Activated CD8-positive, alpha-beta memory T cell treated with anti-CD3 and anti-CD28 coated beads, Interleukin-2, amount 50 U/mL, for 24 hours (primary cell): ENCODE data around the gene CHRNB2.
"Not testable (repeated sequence)": the region's sequence is repeated elsewhere in the genome, so short reads cannot be mapped to it uniquely, and the experiment has no call there.

Source experiments
- DNase-seq: peaks from one replicate; pipeline ENCODE4 v3.0.0-alpha.2; 2020; ENCODE audit errors: extremely low read depth

CHRNB2 gene

DNA sequence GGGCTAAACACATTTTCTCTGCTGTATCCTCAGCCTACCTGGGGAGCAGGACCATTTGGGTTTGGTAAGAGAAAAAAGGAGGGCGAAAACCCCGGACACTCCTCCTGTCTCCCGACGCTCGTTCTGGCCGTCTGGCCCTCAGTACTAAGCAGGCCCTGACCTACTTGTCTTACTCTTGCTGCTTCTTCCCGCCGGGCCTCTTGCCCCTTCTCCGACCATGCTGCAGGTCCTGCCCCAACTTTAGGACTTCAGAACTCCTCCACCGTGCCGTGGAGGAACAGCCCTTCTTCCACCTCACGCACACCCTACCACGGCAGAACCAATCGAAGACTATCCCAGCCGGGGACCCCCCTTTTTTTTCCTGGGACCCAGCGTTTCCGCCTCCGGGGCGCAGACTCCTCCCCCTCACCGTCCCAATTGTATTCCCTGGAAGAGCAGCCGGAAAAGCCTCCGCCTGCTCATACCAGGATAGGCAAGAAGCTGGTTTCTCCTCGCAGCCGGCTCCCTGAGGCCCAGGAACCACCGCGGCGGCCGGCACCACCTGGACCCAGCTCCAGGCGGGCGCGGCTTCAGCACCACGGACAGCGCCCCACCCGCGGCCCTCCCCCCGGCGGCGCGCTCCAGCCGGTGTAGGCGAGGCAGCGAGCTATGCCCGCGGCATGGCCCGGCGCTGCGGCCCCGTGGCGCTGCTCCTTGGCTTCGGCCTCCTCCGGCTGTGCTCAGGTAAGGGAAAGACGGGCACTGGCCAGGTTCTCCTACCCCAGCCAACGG lies at the start of gene CHRNB2:
Gene CHRNB2, plus strand, starts transcription at position 393 of the 771 bp plus-strand sequence. Its CDS starts 267 bp downstream, at position 660.
- DNase-seq: peak; percentile 32

DNA sequence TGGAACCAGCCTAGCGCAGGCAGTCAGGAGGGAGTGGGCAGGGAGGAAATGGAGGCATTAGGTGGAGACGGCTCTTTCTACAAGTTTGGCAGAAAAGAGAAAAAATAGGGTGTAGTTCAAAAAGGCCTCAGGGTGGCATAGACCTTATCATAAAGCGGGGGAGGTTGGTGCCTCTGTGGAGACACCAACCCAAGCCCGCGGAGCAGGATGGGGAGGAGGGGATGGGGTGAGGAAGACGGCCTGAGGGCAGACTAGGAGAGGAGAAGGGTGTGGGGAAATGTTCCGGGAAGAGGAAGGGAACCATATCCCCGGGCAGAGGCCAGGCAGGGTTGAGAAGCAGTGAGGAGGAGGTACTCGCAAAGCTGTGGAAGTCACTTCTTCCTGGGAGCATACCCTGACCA lies 48.0 kb upstream of the CHRNB2 start:
- DNase-seq: no peak

- DNase-seq: no peak
Measured at GRCh38 chr1:154520333-154520732, 47.2 kb upstream of the CHRNB2 start.

DNA sequence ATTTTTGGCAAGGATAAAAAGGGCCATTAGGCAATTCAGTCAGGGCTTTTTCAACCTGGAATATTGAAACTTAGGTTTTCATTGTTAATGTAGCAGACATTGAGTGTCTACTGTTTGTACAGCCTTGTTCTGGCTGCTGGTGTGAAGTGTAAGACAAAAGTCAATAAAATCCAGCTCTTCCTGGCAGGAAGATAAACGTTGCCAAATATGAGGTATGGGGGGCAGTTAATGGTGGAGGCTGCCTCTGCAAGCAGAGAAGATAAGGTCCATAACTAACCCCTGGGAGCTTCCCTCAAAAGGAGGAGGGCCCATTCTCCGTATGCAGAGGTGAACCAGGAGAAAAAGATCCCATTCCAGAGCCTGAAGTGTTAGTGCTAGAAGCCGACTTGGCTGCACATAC lies 45.9 kb upstream of the CHRNB2 start:
- no peak for DNase-seq

- no peak for DNase-seq
Measured at GRCh38 chr1:154524881-154525280, 42.7 kb upstream of the CHRNB2 start.

- no peak for DNase-seq
Measured at GRCh38 chr1:154527192-154527591, 40.4 kb upstream of the CHRNB2 start.

- no peak for DNase-seq
Measured at GRCh38 chr1:154529308-154529707, 38.3 kb upstream of the CHRNB2 start.

DNA sequence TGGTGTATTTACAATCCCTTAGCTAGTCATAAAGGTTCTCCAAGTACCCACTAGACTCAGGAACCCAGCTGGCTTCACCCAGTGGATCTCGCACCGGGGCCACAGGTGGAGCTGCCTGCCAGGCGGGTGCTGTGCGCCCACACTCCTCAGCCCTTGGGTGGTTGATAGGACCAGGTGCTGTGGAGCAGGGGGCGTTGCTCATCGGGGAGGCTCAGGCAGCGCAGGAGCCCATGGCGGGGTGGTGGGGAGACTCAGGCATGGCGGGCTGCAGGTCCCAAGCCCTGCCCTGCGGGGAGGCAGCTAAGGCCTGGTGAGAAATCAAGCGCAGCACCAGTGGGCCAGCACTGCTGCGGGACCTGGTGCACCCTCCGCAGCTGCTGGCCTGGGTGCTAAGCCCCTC lies 35.6 kb upstream of the CHRNB2 start:
- DNase-seq: not testable (repeated sequence)

GRCh38 chr1:154533952-154534844 lies 33.4 kb upstream of the CHRNB2 start:
- no peak for DNase-seq

- no peak for DNase-seq
Measured at GRCh38 chr1:154536570-154536969, 31.0 kb upstream of the CHRNB2 start.

DNA sequence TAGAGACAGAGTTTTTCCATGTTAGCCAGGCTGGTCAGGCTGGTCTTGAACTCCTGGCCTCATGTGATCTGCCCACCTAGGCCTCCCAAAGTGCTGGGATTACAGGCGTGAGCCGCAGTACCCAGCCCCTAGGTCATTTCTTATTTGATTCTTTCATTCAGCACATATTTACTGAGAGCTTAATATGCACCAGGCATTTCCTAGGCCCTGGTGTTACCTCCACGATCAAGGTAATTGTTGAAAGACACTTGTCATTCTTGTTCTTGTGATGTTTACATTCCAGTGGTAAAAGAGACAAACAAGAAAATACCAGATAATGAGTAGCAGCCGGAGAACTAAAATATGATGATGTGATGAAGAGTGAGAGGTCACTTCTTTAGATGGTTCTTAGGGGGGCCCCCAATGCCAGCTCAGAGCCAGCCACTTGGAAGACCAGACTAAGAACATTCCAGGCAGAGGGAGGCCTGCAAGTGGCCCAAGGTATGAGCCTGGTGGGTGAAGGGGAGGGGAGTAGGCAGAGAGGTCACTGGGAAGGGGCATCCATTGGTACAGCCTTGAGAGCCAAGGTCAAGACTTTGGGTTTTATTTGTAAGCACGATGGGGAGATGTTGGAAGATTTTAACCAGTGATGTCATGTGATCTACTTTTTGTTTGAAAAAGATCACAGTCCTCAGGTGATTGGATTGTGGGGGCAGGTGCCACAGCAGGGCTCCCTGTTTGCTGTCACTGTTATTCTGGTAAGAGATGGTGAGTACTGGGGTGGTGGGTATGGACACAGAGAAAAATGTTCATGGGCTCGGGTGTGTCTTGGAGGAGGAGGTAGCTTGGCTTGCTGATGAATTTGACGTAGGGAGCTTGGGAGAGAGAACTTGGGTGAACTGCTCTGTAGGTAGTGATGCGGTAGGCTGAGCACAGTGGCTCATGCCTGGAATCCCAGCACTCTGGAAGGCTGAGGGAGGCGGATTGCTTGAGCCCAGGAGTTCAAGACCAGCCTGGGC lies 27.8 kb upstream of the CHRNB2 start:
- no peak for DNase-seq

- no peak for DNase-seq
Measured at GRCh38 chr1:154541231-154541630, 26.3 kb upstream of the CHRNB2 start.

DNA sequence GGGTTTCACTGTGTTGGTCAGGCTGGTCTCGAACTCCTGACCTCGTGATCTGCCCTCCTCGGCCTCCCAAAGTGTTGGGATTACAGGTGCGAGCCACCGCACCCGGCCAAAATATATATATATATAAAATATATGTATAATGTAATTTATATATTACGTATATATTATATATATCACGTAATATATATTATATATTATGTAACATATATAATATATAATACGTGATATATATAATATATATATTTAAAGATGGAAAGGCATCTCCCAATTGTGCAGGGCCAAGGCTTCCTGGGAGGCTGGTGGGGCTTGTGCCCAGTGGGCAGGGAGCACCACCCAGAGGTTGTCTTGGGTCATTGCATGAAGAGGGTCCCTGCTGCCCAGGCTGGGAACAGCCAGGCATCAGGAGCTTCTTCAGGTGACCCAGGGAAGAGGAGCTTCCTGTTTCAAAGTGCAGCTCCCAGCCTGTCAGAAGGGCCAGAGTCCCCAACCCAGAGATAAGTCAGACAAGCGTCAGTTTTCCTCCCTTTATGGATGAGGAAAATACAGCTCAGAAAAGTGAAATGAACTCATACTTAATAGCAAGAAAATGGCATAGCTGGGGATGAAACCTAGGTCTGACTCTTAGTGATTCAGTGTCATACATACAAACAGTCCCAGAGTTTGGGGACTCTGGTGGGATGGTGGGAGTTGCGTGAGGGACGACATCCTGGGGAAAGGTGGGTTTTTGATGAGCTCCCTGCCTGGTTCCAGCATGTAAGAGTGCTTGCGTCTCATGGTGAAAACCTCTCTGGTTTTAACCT lies 21.1 kb upstream of the CHRNB2 start:
- no peak for DNase-seq

DNA sequence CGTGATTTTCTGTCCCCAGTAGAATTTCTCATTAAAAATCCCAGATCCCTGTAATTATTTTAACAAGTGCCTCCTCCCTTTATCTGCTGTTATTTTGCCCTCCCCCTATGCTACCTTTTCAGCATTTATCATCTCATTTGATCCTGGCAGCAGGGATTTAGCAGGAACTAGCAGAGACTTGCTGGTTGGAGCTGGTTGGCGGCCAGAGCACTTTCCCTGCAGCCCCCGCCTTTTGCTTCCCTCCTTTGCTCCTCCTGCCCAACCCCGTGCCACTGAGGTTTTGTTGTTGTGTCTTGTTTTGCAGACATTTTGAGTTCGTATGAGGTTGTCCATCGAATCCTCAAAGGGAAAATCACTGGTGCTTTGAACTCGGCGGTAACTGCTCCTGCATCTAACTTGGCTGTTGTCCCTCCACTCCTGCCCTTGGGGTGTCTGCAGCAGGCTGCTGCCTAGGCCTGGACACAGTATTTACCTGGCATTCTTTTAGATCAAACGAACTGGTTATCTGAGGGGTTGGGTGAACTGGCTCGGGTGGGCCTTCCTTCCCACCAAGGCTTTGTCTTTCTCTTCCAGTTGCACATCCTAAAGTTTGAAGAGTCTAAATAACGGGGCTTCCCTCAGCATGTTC lies 20.4 kb upstream of the CHRNB2 start:
- no peak for DNase-seq

GRCh38 chr1:154548028-154548427 lies 19.6 kb upstream of the CHRNB2 start:
- no peak for DNase-seq

DNA sequence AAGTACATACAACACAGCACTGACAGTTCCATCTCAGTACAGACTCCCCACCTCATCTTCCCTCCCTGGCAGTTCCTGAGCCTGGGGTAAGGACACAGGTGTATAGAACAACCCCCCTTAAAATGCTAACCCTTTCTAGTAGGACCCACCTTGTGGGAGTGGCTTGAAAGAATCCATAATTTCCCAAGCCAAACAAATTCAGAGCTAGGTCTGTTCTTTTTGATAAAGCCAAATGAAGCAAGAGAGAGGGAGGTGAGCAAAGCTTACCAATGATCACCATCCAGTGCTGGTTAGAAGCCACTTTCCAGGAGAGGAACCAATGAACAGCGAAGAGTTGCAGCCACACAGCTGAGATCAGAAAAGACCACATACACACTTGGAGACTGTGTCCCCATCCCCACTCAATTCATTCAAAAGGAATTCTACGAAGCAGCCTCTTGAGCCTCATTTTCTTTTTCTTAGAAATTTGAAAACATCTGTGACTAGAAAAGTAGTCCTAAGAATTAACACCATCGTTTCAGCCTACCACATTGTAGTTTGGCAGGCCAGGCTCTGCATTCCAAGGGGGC lies 18.3 kb upstream of the CHRNB2 start:
- DNase-seq: no peak

DNA sequence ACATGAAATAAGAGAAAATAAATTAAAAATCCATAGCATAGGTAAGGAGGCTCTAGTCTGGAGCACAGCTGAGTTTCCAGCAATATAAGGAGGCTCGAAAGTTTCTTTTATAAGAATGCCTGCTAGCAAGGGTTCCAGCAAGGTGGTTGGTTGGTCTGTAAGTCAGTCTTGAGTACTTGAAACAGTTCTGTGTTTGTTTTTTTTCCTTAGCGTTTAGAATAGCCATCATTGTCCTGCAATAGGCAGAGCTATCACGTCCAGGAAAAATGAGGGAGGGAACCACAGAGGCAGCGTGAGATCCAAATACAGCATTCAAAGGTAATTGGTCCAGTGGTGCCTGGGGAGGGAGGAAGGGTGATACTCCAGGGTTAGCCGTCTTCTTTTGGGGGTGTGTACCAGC lies 17.5 kb upstream of the CHRNB2 start:
- no peak for DNase-seq

DNA sequence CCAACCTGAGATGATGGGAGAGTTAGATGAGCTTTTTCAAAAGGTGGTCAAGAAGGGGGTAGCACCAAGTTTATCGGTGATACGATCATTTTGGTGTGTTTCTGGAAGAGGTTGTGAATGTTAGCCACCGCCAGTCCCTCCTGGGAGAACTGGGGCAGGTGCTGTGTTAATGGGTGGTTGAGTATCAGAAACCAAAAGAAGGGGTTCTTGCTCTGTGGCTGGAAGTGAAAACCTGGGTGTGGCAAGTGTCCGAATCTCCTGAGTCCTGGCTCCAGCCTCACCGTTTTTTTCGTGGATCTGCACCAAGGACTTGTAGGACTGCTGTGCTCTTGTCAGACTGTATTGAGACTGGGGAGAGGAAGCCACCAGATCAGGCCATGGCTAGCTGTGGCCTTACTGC lies 16.9 kb upstream of the CHRNB2 start:
- DNase-seq: no peak

DNA sequence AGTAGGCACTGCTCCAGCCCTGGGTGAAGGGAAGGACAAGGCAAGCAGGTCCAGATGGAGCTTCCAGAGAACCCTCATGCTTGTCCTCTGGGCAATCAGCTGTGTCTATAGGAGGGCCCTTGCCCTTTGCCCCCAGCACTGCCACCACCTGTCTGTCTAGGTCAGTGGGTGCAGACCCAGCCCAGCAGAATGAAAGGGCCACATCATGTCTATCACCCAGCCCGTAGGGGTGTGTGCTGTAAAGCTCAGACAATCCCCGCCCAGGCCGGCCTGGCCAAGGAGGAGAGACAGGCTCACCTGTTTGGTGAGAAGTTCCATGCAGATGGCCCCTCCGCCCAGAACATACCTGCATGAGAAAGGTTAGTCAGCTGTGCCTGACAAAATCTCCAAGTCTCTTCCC lies 16.1 kb upstream of the CHRNB2 start:
- no peak for DNase-seq

DNA sequence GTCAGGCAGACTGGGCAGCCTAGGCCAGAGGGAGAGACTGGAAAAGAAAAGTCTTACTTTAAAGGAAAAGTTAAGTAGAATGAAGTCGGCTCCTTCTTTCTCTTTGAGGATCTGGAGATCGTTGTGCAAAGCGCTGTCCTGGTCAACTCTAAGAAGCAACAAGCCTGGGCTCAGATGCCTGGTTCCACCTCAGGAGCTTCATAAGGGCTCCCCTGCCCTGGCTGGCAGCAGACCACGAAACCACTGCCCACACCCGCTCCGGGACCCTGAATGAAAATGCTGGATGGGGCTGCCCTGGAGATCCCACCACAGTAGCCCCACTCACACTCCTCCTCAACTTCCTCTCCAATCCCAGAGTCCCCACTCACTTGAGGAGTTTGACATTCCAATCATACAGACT lies 15.5 kb upstream of the CHRNB2 start:
- no peak for DNase-seq
